T-helper 9 cell (primary cell): ENCODE results near the gene SAP30.

Experiments used
- DNase-seq: peaks from one replicate; pipeline ENCODE4 v3.0.0-alpha.2; 2020

SAP30 gene

DNA sequence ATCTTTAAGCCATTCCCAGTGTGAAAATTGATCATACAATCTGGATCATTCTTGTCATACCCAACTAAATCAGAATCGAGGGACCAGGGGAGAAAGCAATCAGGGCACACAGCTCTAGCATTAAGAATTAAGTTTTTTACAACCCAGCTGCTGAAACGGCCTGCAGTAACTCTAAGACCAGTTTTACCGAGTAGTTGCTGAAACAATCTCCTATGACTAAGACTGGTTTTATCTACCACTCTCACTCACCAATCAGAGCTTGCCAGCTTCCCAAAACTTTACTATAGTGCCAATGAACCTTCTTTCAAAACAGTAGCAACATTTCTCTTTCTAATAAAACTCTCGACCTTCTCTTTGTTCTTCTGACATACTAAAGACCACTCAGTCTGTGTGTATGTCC lies 2.8 kb upstream of the SAP30 start:
- no peak for DNase-seq

DNA sequence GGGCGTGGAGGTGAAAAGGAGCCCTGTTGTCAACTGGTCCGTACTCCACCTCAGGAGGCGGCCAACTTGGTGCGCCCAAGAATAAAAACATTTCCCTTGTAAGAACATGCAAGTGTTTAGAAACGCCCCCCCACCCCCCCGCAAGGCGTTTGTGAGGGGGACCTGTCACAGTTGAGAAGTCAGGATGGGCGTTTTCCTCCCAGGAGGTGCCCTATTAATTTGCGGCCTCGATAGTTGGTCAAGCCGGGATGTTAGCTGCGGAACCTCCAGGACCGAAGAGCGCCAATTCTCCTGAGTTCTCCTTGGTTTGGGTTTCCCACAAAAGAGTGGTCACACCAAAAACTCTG lies 651 bp upstream of the SAP30 start:
- peak; percentile 41 for DNase-seq

DNA sequence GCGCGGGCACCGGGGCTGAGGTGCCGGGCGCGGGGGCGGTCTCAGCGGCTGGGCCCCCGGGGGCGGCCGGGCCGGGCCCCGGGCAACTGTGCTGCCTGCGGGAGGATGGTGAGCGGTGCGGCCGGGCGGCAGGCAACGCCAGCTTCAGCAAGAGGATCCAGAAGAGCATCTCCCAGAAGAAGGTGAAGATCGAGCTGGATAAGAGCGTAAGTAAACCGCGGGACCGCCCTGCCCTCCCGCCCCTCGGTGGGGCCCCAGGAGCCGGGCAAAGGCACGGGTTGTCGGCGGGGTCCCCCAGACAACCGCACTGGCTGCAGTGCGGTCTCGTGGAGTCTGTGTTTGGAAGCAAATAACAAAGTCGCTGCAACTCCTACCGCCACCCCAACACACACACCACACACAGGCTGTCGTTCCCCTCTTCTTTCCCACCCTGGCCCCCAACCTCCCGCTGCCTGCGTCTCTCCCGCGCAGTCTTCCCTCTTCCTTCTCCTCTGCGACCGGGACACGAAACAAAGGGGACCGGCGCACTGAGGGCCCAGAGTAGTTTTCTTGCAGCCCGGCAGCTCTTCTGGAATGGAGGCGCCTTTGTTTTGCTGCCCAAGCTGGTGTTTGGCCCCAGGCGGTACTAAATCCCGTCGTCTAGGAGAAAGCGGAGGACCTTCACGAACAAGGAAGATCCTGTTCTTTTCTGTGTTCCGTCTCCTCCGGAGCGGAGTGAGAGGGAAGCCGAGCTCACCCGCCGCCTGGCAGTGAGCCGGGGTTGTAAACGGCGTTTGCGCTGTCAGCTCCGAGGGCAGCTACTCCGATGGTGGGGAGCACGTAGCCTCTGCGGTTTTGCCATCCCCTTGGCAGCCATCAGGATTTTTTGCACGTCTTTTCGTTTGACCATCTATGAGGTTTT lies 788 bp downstream of the SAP30 start:
- DNase-seq: peak; percentile 30

DNA sequence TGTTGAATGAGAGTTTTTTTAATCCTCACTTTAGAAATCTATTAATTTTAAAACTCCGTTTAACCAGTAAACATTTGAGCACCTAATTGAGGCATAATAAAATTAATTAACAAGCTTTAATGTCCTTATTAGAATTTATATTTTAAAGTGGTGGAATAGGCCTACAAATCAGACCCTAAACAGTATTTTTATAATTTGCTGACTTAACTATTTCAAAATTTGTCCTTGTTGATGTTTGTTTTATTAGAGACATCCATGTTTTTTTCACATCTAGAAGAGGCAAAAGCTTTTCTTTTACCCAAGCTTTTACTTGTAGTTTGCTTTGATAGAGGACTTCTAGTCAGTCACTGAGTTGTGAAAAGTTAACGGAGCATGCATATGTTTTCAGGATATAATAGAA lies 3.8 kb downstream of the SAP30 start:
- no peak for DNase-seq

DNA sequence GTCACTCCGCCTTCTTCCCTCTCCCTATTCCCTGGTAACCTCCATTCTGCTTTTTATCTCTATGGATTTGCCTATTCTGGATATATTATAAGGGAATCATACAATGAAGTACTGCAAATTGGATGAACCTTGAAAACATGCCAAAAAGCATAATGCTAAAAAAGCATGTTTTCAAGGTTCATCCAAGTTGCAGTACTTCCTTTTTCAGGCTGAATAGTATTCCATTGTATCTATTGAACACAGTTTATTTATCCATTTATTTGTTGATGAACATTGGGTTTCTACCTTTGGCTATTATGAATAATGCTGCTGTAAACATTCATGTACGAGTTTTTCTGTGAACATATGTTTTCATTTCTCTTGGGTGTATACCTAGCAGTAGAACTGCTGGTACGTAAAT lies 9.2 kb downstream of the SAP30 start:
- DNase-seq: no peak

DNA sequence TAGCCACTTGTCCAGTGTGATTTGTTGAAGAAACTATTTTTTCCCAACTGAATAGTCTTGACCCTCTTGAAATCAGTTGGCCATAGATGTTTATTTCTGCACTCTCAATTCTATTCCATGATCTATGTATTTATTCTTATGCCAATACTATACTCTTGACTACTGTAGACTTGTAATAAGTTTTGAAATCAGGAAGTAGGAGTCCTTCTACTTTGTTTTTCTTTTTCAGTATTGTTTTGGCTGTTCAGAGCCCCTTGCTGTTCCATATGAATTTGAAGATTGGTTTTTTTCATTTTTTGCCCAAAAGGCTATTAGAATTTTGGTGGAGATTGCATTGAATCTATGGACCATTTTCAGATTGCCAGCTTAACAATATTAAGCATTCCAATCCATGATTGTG lies 10.2 kb downstream of the SAP30 start:
- no peak for DNase-seq

DNA sequence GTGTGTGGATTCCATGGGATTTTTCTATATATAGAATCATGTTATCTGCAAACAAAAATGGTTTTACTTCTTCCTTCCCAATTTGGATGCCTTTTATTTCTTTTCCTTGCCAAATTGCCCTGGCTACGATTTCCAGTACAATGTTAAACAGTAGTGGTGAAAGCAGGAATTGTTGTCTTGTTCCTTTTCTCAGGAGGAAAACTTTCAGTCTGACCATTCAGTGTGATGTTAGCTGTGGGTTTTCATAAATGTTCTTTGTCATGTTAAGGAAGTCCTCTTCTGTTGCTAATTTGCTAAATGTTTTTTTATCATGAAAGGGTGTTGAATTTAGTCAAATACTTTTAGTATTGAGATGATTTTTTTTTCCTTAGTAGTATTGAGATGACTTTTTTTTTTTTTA lies 10.9 kb downstream of the SAP30 start:
- DNase-seq: no peak

DNA sequence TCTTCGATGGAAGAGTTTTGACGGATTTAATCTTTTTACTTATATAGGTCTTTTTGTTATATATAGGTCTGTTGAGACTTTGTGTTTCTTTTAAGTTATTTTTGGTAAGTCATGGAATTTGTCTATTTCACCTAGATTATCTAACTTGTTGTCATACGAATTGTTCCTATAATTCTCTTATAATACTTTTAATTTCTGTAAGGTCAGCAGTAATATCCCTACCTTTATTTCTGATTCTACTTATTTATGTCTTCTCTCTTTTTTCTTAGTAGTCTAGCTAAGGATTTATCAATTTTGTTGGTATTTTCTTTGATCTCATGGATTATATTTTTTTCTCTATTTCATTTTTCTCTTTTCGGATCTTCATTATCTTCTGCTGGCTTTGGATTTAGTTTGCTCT lies 11.6 kb downstream of the SAP30 start:
- DNase-seq: no peak

DNA sequence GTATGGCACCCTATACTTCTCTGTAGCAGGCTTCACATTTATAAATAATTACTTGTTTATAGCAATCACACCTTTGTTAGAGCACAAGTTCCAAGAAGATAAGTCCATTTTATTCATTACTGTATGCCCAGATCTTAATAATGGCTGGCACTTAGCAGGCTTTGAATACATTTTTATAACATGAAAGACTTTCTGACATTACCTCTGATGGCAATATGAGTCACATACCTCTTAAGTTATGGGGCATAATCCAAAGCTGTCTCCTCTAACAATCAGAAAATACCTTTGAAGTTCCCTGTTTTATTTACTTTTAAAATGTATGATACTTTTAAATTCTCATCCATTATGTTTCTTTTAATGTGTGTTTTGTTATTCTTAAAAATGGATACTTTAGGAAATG lies 16.0 kb downstream of the SAP30 start:
- DNase-seq: no peak

DNA sequence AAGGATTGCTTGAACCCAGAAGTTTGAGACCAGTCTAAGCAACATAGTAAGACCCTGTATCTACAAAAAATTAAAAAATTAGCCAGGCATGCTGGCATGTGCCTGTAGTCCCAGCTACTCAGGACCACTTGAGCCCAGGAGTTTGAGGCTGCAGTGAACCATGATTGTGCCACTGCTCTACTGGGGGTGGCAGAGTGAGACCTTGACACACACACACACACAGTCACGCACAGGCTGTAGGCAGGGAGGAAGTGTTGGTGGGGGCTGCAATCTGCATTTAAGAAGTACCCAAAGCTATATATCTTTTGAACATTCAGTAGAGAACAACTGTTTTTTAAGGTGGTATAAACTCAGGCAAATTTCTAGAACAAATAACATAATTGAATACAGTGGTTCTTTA lies 20.9 kb downstream of the SAP30 start:
- DNase-seq: no peak

DNA sequence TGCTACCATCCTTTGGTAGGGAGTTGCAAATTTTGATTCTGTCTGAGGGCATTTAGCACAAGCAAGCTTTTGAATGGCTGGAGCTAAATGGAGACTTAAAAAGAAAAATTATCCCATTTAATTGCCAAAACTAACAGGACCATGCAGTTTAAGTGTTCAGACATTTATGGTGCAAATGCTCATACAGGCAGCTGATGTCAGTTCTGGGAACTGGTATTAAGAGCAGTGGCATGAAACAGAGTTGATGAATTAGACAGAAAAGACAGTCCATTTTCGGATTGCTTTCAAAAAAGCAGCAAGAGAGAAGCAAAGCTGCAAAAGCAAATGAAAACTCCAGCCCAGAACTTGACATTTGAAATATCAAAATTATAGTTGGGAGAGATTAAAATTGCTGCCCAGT lies 26.9 kb downstream of the SAP30 start:
- DNase-seq: no peak

DNA sequence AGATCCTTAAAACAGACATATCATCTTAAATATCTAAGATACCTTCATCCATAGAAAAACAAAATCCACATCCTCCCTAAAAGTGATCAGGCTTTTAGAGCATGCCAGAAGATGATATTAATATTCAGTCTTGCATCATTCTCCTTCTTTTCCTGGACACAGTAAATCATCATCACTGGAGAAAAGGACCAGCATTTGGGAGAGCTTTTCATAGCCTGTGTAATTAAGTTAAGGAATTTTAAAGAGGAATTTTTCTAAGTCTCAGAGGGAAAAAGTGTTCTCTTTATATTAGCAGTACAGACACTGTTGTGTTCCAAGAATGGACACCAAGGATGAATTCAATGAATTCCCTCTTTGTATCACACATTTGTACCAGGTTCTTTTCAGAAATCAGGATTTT lies 27.5 kb downstream of the SAP30 start:
- DNase-seq: no peak

DNA sequence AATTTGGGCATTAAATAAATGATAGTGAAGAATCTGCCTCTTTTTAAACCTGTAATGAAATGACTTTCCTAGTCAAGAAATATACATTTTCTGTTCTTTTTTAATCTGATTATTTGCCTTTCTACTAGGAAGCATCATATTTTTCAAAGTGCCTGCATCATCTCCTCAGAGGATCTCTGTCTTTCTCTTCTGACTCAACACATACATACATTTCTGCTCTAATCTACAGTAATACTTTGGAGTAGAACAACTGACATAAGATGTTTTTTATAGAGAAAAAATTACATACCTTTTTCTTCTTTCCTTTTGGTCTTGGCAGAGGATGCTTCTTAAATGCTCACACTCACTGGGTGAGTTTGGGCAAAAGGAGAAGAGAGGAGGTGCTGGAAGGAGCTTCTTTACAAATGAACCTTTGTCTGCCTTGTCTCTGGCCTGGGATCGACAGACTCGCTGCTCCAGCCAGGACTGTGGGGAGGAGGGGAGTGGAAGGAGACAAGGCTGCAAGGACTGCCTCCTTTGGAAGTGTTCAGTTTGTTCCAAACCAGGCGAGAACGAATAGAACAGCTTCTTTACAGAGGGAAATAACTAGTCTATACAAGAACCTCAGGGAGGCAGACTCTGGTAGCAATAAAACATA lies 28.1 kb downstream of the SAP30 start, which contains the start of gene SCRG1:
Gene SCRG1 (minus strand): TSS at position 338 of the 637 bp plus-strand sequence. CDS start 7,702 bp downstream, outside the sequence.
- no peak for DNase-seq

DNA sequence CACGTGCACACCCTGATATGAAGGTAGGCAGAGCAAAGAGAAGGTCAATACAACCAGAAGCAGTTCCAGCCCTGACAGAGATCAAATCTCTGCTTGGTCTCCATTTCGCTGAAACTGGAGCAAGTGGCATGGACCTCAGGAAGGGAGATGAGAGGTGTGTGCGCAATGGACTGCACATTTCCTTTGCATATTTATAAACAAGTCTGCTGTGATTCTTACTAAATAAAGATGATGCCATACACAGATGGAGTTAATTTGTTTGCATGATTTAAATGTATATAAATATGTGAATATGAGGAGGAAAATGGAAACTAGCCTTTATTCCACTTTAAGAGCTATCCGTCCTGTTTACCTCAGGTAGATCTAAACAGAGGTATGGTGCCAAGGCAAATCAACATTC lies 30.3 kb downstream of the SAP30 start:
- DNase-seq: no peak

DNA sequence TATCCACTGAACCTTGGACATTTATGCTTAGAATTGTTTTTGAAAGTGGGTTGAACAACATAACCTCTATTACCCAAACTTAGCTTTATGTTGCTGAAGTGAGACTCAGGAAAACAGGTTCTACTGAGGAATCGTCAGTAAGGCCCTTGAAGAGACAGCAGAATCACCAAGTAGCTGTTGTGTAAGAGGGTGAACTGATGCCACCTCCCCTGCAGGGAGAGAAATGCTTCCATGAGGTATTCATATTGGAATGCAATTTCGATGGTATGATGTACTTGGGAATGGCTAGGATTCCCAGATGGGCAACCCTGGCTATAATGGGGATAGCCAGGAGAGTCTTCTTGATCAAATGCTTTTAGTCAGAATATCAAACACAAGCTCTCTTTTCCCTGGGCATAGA lies 32.3 kb downstream of the SAP30 start:
- no peak for DNase-seq

DNA sequence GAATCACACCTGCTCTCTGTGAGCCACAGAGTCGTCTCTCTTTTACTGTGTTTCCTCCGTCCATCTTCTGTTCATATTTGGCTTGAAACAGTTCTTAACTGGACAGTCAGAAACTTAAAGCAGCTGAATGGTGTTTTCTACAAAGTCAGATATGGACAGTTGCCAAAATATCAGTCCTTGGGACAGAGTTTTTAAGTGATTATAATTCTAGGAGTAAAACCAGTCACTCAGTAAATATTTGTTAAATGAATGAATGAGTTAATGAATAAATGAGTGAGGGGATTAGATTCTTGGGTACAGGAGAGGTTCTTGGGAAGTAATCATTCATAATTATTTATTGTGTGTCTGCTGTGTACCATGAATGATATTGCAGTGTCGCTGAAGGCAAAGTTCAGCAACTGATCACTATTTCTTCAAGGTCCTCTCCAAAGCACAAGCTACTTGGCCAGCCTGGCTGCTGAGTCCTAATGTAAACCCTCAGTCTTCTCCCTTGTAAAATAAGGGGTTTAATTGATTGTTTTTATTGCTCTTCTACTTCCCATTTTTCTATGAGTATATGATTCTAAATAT lies 33.6 kb downstream of the SAP30 start:
- no peak for DNase-seq

DNA sequence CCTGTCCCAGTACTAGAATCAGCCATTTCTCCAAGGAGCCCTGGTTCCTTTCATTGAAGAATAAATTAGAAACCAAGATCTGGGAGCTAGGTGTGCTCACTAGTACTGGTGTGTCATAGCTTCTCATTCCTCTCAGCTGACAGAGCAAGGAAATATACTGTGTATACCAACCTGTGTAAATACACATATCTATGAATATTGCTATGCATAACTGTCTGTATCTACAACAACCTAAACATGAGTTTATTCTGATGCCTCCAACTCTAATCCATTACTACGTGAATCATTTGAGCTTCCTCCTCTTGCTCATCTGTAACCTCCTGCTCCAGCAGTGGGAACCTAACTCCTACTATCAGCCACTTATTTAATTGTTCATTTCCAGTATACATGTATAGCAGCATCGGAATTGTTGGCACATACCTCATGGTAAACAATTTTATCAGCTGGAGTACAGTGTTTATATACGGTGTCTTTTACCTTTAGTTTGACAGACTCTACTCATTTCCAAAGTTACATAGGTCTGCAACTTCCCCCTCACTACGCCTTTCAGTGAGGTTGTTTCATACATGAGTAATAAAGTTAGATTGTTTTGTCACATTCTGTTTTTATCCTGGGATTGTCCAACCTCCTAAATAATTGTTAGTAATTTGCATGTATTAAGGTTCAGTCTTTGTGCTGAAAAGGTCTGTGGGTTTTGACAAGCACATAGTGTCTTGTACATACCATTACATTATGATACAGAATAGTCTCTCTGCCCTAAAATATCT lies 35.3 kb downstream of the SAP30 start:
- no peak for DNase-seq

DNA sequence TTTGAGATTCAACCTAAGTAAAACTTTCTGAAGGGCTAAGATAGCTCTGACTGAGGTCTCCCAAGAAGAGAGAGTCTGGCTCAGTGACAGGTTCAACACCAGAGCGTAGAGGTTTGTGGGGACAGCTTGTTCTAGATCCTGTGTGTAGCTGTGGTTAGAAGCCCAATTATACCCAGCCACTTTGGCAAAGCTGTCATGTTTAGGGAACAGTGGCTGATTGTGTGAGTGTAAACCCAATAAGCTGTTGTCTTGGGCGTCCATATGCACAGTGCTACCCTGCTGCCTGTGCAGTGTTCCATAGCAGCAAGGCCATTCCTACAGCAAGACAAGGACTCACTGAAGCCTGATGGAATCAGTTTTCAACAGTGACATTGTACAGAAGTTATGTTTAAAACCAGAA lies 39.3 kb downstream of the SAP30 start:
- no peak for DNase-seq

DNA sequence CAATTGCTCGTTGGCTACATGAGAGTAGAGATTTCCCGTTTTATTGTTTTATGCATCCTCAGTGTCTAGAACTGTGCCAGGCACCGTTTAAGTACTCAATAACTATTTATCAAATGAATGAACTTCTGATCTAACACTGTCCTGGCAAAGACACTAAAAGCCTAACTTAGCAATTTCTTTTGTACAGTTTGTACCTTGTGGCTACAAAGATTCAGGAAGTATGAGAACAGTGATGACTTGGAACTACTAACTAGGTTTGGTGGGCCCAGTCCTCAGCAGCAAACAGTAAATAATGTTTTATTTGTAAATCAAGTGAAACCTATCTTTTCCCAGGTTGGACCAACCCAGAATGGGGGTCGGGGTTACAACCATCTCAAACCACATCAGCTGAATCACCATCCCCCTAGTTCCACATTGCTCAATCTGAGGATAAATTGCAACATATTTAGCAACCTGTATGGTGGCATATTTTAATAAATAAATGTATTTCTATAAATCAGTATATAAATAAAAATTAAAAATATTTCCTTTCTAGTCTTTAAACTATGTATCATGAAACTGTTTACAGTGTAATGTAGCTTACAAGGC lies 40.4 kb downstream of the SAP30 start:
- DNase-seq: no peak

DNA sequence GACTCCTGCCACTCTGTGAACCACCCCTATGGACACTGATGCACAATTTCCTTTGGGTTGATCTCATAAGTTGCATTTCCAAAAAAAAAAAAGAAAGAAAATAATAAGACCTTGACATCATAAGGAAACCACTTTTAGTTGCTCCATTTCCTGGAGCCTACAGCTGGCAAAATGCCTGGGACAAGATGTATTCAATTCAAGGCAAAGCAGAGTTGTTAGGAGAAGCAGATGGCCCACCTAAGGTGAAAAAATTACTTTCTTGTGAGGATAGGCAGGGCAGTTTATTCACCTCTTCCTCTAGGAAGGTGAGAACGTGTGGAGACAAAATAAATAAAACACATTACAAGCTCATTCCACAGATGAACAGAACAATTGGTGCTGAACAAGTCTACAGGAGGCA lies 42.3 kb downstream of the SAP30 start:
- DNase-seq: no peak

DNA sequence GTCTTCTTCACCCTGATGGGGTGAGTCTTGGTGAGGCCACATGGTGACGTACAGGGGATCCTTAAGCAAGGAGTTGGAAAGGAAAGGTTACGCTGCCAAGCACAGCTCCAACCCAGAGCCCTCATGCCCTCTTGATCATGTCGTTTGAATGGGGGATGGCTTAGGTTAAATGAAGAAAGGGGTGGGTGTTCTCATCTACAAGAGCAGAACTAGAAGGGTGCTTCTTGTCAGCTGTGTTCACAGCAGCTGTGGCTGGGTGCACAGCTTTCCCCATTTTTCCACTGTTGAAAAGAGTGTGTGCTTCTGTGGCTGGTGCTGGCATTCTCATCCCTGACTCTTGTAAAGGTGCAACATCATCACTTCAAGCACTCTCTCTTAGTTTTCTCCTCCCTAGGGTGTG lies 43.7 kb downstream of the SAP30 start:
- no peak for DNase-seq

DNA sequence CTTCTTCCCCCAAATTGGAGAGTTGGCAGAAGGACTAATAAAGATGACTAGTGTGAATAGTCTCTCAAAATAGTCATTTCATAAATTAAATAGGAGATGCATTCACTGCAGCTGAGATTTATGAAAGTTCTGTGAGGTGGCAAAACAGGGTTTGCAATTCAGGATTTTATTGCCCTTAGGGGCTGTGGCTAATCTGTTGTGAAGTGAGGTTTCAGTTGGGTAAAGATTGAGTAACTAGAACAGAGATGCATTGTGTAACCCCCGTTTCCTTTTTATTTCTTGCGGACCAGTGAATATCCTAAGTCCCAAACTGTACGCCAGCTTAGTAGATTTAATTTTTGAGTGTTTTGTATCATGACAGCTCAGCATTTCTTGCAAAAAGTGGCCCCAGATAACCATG lies 44.3 kb downstream of the SAP30 start:
- DNase-seq: no peak
